ENCODE measurements around the gene PTPA. TPM values are rescaled to one million over a fixed set of nuclear protein-coding genes. Genes with fewer than 3 reads are reported as not detected.

PTPA gene
- total and polyA plus RNA-seq, 2 donors (not counting 1 experiment from before 2014, with no cell fraction given) = 190 to 203 TPM

DNA sequence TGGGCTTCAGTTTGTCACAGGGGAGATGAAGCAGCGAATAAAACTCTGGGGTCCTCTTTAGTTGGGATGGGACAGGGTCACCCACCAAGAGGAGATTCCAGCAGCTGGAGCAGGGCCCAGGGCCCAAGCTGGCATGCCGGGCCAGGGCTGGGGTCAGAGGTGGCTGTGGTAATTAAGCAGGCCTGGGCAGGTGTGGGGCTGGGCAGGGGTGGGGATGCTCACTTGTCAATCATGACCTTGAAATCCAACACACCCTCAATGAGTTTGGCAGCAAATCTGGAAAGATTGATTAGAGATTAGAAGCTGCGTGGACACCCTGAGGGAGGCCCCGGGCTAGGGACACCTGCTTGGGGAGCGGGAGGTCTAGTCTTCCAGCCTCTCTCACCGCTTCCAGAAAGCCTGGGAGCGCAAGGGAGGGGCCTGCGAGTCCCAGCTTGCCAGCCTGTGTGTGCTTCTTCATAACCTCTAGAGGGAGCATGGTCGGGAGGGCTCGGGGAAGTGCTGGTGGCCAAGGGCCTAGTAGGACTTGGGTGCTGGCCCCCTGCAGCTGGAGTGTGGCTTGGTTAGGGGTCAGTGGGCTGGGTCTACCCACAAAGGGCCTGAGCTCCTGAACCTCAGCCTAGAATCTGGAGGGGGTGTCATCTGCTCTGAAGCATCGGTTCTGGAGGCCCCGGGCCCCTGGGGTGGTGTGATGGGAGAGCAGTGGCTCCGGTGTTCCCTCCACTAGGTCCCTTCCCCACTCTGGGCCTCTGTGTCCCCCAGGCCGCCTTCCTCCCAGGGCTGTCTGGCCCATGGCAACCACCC is 8.2 kb upstream of the PTPA start:
- Histone ChIP-seq H3K9ac (ENCODE audit: insufficient read depth, low read length) (no peak overlapping the region), H3K36me3 (ENCODE audit: control insufficient read depth, insufficient read depth, low read length) (peaks cover 12% of the 10 kb centered on the region), H3K4me1 (ENCODE audit: control insufficient read depth, extremely low read depth, insufficient read depth, low read length) (no peaks in the 10 kb centered on the region), H4K20me1 (ENCODE audit: control insufficient read depth, extremely low read depth, insufficient read depth, low read length) (no peaks in the 10 kb centered on the region), H3K79me2 (ENCODE audit: control insufficient read depth, insufficient read depth, low read length) (no peaks in the 10 kb centered on the region), H3K4me2 (ENCODE audit: extremely low read depth, insufficient read depth, low read length) (no peak overlapping the region), H3K9me3 (ENCODE audit: control insufficient read depth, insufficient read depth, low read depth, low read length) (no peaks in the 10 kb centered on the region), H3K27ac (ENCODE audit: insufficient read depth, low read length) (no peak overlapping the region), H3K4me3 (replicated peaks in 1 of 4; ENCODE audit: control extremely low read depth in 1 of 4, insufficient read depth in 1 of 4, low read depth in 3 of 4, low read length in 4 of 4) (no peak overlapping the region), H3K27me3 (ENCODE audit: control insufficient read depth, insufficient read depth, low read length) (no peaks in the 10 kb centered on the region), H2AFZ (ENCODE audit: low read length) (no peak overlapping the region)
- peak; percentile 40 for DNase-seq (ENCODE audit: low read depth in 2 of 2)
- TF ChIP-seq, protein P1, sequence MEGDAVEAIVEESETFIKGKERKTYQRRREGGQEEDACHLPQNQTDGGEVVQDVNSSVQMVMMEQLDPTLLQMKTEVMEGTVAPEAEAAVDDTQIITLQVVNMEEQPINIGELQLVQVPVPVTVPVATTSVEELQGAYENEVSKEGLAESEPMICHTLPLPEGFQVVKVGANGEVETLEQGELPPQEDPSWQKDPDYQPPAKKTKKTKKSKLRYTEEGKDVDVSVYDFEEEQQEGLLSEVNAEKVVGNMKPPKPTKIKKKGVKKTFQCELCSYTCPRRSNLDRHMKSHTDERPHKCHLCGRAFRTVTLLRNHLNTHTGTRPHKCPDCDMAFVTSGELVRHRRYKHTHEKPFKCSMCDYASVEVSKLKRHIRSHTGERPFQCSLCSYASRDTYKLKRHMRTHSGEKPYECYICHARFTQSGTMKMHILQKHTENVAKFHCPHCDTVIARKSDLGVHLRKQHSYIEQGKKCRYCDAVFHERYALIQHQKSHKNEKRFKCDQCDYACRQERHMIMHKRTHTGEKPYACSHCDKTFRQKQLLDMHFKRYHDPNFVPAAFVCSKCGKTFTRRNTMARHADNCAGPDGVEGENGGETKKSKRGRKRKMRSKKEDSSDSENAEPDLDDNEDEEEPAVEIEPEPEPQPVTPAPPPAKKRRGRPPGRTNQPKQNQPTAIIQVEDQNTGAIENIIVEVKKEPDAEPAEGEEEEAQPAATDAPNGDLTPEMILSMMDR (conservative IDR thresholded peaks at IDR 0.05 in 1 of 2, IDR thresholded peaks at IDR 0.05 in 1 of 2; ENCODE audit: low read depth in 1 of 2, low read length in 2 of 2) = peak; percentile 41 to 65
- no peak for TF ChIP-seq EZH2 (IDR thresholded peaks at IDR 0.05; ENCODE audit: low read length, missing control alignments)

DNA sequence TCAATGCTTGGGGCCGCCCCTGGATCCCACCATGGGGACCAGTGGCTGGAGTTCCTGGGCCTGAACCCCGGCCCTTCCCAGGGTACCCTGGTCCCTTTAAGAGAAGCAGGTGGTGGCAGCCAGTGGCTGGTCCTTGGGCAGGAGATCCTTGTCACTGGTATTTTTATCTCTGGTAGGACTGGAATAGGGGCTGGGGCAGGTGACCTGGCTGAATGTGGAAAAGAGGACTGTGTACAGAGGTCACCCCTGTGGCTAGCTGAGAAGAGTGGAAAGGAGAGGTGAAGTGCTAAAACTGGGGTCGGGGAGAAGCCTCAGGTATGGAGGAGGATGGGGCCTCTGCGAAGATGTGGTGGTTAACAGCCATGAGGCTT is 7.6 kb upstream of the PTPA start:
- H3K4me2 ChIP-seq (ENCODE audit: extremely low read depth, insufficient read depth, low read length) = no peak overlapping the region
- H3K36me3 ChIP-seq (ENCODE audit: control insufficient read depth, insufficient read depth, low read length) = peaks cover 9% of the 10 kb centered on the region
- H2AFZ ChIP-seq (ENCODE audit: low read length) = no peak overlapping the region
- H3K4me1 ChIP-seq (ENCODE audit: control insufficient read depth, extremely low read depth, insufficient read depth, low read length) = no peaks in the 10 kb centered on the region
- no peak overlapping the region for H3K27ac ChIP-seq (ENCODE audit: insufficient read depth, low read length)
- no peak overlapping the region for H3K4me3 ChIP-seq (replicated peaks in 1 of 4; ENCODE audit: control extremely low read depth in 1 of 4, insufficient read depth in 1 of 4, low read depth in 3 of 4, low read length in 4 of 4)
- no peak for TF ChIP-seq EZH2 (IDR thresholded peaks at IDR 0.05; ENCODE audit: low read length, missing control alignments)
- TF ChIP-seq, protein P1 (conservative IDR thresholded peaks at IDR 0.05 in 1 of 2, IDR thresholded peaks at IDR 0.05 in 1 of 2; ENCODE audit: low read depth in 1 of 2, low read length in 2 of 2) = no peak
- H4K20me1 ChIP-seq (ENCODE audit: control insufficient read depth, extremely low read depth, insufficient read depth, low read length) = no peaks in the 10 kb centered on the region
- H3K79me2 ChIP-seq (ENCODE audit: control insufficient read depth, insufficient read depth, low read length) = peaks cover under 1% of the 10 kb centered on the region
- H3K9ac ChIP-seq (ENCODE audit: insufficient read depth, low read length) = no peak overlapping the region
- H3K27me3 ChIP-seq (ENCODE audit: control insufficient read depth, insufficient read depth, low read length) = no peaks in the 10 kb centered on the region
- no peak for DNase-seq (ENCODE audit: low read depth in 2 of 2)
- H3K9me3 ChIP-seq (ENCODE audit: control insufficient read depth, insufficient read depth, low read depth, low read length) = no peaks in the 10 kb centered on the region

DNA sequence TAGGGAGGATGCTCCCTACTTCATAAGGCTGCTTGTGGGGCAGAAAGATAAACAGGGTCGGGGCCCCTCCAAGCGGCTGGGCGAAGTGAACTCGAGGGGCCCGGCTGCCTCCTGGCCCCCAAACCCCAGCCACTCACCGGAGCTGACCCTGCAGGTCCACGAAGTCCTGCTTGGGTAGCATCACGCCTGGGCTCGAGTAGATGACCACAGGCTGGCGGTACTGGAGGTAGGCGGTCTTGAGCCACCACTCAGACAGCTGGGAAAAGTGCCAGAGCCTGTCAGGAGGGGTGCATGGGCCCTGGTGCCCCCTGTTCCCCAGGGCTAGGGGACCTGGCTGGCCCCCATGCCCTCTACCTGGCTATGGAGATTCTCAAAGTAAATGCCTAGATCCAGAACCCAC is 7.2 kb upstream of the PTPA start:
- Histone ChIP-seq H3K79me2 (ENCODE audit: control insufficient read depth, insufficient read depth, low read length) (peaks cover 2% of the 10 kb centered on the region), H3K9me3 (ENCODE audit: control insufficient read depth, insufficient read depth, low read depth, low read length) (no peaks in the 10 kb centered on the region), H3K4me2 (ENCODE audit: extremely low read depth, insufficient read depth, low read length) (no peak overlapping the region), H3K27me3 (ENCODE audit: control insufficient read depth, insufficient read depth, low read length) (no peaks in the 10 kb centered on the region), H2AFZ (ENCODE audit: low read length) (no peak overlapping the region), H4K20me1 (ENCODE audit: control insufficient read depth, extremely low read depth, insufficient read depth, low read length) (no peaks in the 10 kb centered on the region), H3K9ac (ENCODE audit: insufficient read depth, low read length) (no peak overlapping the region), H3K36me3 (ENCODE audit: control insufficient read depth, insufficient read depth, low read length) (peaks cover 9% of the 10 kb centered on the region), H3K4me3 (replicated peaks in 1 of 4; ENCODE audit: control extremely low read depth in 1 of 4, insufficient read depth in 1 of 4, low read depth in 3 of 4, low read length in 4 of 4) (no peak overlapping the region), H3K4me1 (ENCODE audit: control insufficient read depth, extremely low read depth, insufficient read depth, low read length) (no peaks in the 10 kb centered on the region), H3K27ac (ENCODE audit: insufficient read depth, low read length) (no peak overlapping the region)
- DNase-seq (ENCODE audit: low read depth in 2 of 2) = no peak
- TF ChIP-seq, protein P1 (conservative IDR thresholded peaks at IDR 0.05 in 1 of 2, IDR thresholded peaks at IDR 0.05 in 1 of 2; ENCODE audit: low read depth in 1 of 2, low read length in 2 of 2) = no peak
- TF ChIP-seq EZH2 (IDR thresholded peaks at IDR 0.05; ENCODE audit: low read length, missing control alignments) = no peak
